Activated CD4-positive, CD25-positive, alpha-beta regulatory T cell treated with anti-CD3 and anti-CD28 coated beads, Interleukin-2, amount 50 U/mL, for 72 hours (primary cell): ENCODE results near the gene POLA1.
A peak's percentile ranks its signal among the peaks of the same experiment; 100 is the strongest.
"Not testable (repeated sequence)": the region's sequence is repeated elsewhere in the genome, so short reads cannot be mapped to it uniquely, and the experiment has no call there.

Experiments used
- DNase-seq: peaks from one replicate; pipeline ENCODE4 v3.0.0; 2021

Gene POLA1

GRCh38 chrX:24693453-24694202 lies at the start of gene POLA1:
TSS of gene POLA1 (plus strand) at chrX:24693918. CDS start at chrX:24693962, 44 bp downstream.
- peak; percentile 72 for DNase-seq

GRCh38 chrX:24646006-24646405 lies 47.7 kb upstream of the POLA1 start:
- DNase-seq: no peak

GRCh38 chrX:24646745-24647182 lies 47.0 kb upstream of the POLA1 start:
- no peak for DNase-seq

GRCh38 chrX:24647257-24648058 lies 46.3 kb upstream of the POLA1 start, which contains the start of gene PCYT1B:
TSS of gene PCYT1B (minus strand) at chrX:24647347. CDS start at chrX:24647105, 242 bp downstream.
- peak; percentile 42 for DNase-seq

GRCh38 chrX:24648495-24648894 lies 45.2 kb upstream of the POLA1 start:
- no peak for DNase-seq

- no peak for DNase-seq
Observed at GRCh38 chrX:24651783-24652182, 41.9 kb upstream of the POLA1 start.

- DNase-seq: not testable (repeated sequence)
Observed at GRCh38 chrX:24655679-24656078, 38.0 kb upstream of the POLA1 start.

GRCh38 chrX:24657671-24658386 lies 35.9 kb upstream of the POLA1 start:
- no peak for DNase-seq

GRCh38 chrX:24658421-24658820 lies 35.3 kb upstream of the POLA1 start:
- no peak for DNase-seq

- no peak for DNase-seq
Observed at GRCh38 chrX:24659106-24659505, 34.6 kb upstream of the POLA1 start.

GRCh38 chrX:24659646-24660045 lies 34.1 kb upstream of the POLA1 start:
- DNase-seq: no peak

GRCh38 chrX:24661292-24661691 lies 32.4 kb upstream of the POLA1 start:
- no peak for DNase-seq

GRCh38 chrX:24662352-24662751 lies 31.4 kb upstream of the POLA1 start:
- no peak for DNase-seq

GRCh38 chrX:24668111-24668510 lies 25.6 kb upstream of the POLA1 start:
- DNase-seq: no peak

- no peak for DNase-seq
Observed at GRCh38 chrX:24672701-24673190, 21.0 kb upstream of the POLA1 start.

GRCh38 chrX:24673424-24673823 lies 20.3 kb upstream of the POLA1 start:
- DNase-seq: no peak

- DNase-seq: no peak
Observed at GRCh38 chrX:24676403-24677024, 17.2 kb upstream of the POLA1 start.

GRCh38 chrX:24682739-24683432 lies 10.8 kb upstream of the POLA1 start:
- DNase-seq: no peak

- DNase-seq: no peak
Observed at GRCh38 chrX:24684048-24684447, 9.7 kb upstream of the POLA1 start.

GRCh38 chrX:24692305-24692704 lies 1.4 kb upstream of the POLA1 start:
- DNase-seq: no peak

- no peak for DNase-seq
Observed at GRCh38 chrX:24694825-24695224, 1.1 kb downstream of the POLA1 start.

- DNase-seq: no peak
Observed at GRCh38 chrX:24696294-24696693, 2.6 kb downstream of the POLA1 start.
